GM20000 (cell line): ENCODE data around the gene CYP8B1.

Experiments
- DNase-seq: peaks from one replicate; pipeline ENCODE4 v3.0.0; 2012; ENCODE audit warnings: low spot score
- CTCF ChIP-seq: IDR thresholded peaks from 2 replicates; pipeline ENCODE4 v1.5.1; 2012; ENCODE audit warnings: mild to moderate bottlenecking, control low read depth; ENCODE audit errors: extremely low read depth, missing control alignments

The CYP8B1 gene

GRCh38 chr3:42876940-42877720 is 1.5 kb upstream of the CYP8B1 start:
- no peak for DNase-seq
- TF ChIP-seq CTCF: no peak

- no peak for TF ChIP-seq CTCF
- no peak for DNase-seq
Observed at GRCh38 chr3:42876401-42876800, 722 bp upstream of the CYP8B1 start.

- DNase-seq: no peak
- no peak for TF ChIP-seq CTCF
Observed at GRCh38 chr3:42874749-42875148, 930 bp downstream of the CYP8B1 start.

- no peak for TF ChIP-seq CTCF
- no peak for DNase-seq
Observed at GRCh38 chr3:42873221-42873982, 2.3 kb downstream of the CYP8B1 start.

GRCh38 chr3:42872718-42873117 is 3.0 kb downstream of the CYP8B1 start:
- DNase-seq: no peak
- no peak for TF ChIP-seq CTCF

GRCh38 chr3:42871592-42872196 is 4.0 kb downstream of the CYP8B1 start:
- TF ChIP-seq CTCF: no peak
- DNase-seq: no peak

- TF ChIP-seq CTCF: no peak
- DNase-seq: no peak
Observed at GRCh38 chr3:42868841-42869240, 6.8 kb downstream of the CYP8B1 start.
